ENCODE data around the gene OR2AT4. TPM values are rescaled to one million over a fixed set of nuclear protein-coding genes. Genes with fewer than 3 reads are reported as not detected.
"Not testable (repeated sequence)": the region's sequence is repeated elsewhere in the genome, so short reads cannot be mapped to it uniquely, and the experiment has no call there.

Gene OR2AT4
- total RNA-seq, 1 donor from 2014 or later = not detected

DNA sequence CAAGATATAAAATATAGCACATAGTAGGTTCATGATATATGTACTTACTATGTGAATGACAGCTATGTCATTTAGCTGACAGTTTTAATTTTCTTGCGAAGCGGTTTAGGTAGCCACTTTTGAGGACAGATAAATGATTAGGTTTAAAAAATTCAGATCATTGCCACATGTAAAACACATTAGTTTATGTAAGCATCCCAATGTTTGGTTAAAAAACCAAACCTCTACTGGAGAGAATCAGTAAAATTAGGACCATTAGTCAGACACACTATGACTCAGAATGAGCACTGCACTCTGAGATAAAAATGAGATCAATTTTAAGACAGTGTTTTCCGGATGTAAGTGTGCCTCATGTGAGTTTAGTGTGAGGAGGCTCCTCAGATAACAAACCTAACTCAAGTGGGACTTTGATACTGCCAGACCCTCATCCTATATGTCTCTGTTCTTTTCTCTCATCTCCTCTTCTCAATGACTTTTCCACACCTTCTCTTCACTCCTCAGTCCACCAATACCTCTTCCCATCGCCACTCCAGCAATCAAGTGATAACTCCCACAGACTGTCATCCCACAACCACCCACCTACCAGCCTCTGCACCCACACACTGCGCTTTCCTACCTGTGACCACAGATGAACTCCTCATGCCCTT, 6.8 kb upstream of the OR2AT4 start:
- no peak for DNase-seq (ENCODE audit: low spot score)
- TF ChIP-seq, protein P1, sequence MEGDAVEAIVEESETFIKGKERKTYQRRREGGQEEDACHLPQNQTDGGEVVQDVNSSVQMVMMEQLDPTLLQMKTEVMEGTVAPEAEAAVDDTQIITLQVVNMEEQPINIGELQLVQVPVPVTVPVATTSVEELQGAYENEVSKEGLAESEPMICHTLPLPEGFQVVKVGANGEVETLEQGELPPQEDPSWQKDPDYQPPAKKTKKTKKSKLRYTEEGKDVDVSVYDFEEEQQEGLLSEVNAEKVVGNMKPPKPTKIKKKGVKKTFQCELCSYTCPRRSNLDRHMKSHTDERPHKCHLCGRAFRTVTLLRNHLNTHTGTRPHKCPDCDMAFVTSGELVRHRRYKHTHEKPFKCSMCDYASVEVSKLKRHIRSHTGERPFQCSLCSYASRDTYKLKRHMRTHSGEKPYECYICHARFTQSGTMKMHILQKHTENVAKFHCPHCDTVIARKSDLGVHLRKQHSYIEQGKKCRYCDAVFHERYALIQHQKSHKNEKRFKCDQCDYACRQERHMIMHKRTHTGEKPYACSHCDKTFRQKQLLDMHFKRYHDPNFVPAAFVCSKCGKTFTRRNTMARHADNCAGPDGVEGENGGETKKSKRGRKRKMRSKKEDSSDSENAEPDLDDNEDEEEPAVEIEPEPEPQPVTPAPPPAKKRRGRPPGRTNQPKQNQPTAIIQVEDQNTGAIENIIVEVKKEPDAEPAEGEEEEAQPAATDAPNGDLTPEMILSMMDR (IDR thresholded peaks at IDR 0.05) = no peak
- Mint-ChIP-seq H3K4me3 (ENCODE audit: unreplicated experiment) (no peak overlapping the region), H3K27me3 (ENCODE audit: low read depth) (peaks cover 2% of the 10 kb centered on the region), H3K36me3 (ENCODE audit: low read depth) (no peaks in the 10 kb centered on the region), H3K4me1 (ENCODE audit: low read depth) (peaks cover 34% of the 10 kb centered on the region), H3K9me3 (ENCODE audit: low read depth) (peaks cover 6% of the 10 kb centered on the region), H3K27ac (ENCODE audit: unreplicated experiment) (peak overlapping the region; percentile 75)

DNA sequence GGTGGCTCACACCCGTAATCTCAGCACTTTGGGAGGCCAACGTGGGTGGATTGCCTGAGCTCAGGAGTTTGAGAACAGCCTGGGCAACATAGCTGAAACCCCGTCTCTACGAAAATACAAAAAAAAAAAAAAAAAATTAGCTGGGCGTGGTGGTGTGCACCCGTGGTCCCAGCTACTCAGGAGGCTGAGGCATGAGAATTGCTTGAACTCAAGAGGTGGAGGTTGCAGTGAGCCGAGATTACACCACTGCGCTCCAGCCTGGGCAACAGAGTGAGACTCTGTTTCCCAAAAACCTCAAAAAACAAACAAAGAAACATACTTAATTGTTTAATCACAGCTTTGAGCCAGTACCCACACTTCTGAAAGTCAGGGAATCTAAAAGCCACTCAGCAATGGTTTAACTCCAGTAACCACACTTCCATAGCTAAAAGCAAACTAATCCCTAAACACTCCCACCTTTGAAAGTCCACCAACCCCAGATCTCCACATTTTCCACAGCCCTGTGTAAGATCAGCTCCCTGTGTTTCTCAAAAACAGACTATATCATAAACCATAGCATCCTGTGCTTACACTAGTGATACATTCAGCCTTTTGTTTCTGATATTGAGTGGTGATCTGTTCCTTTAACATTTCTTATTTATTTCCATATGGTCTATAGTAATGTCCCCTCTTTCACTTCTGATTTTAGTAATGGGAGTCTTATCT, 4.9 kb upstream of the OR2AT4 start:
- Mint-ChIP-seq H3K4me3 (ENCODE audit: unreplicated experiment) (no peak overlapping the region), H3K27me3 (ENCODE audit: low read depth) (peaks cover 3% of the 10 kb centered on the region), H3K36me3 (ENCODE audit: low read depth) (no peaks in the 10 kb centered on the region), H3K4me1 (ENCODE audit: low read depth) (peaks cover 28% of the 10 kb centered on the region), H3K9me3 (ENCODE audit: low read depth) (peaks cover 6% of the 10 kb centered on the region), H3K27ac (ENCODE audit: unreplicated experiment) (no peak overlapping the region)
- DNase-seq (ENCODE audit: low spot score) = no peak
- TF ChIP-seq, protein P1 (IDR thresholded peaks at IDR 0.05) = no peak

DNA sequence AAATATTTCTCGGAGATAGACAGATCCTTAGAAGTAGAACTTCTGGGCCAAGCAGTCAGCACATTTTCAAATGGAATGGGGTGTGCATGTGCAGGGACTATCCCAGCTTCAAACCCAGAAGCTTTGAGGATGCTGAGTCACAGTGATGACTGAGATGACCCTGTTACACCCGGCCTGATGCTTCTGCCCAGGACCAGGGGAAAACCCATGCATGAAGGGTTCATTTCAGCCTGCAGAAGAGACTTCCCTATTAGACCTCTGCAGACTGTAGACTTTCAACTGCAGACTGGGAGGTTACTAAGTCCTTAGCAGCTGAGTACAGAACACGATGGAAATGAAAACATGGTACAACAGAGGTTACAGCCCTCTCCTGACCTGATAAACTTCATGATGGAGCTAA, 3.6 kb upstream of the OR2AT4 start:
- H3K27me3 Mint-ChIP-seq (ENCODE audit: low read depth) = peaks cover 3% of the 10 kb centered on the region
- TF ChIP-seq, protein P1 (IDR thresholded peaks at IDR 0.05) = no peak
- H3K36me3 Mint-ChIP-seq (ENCODE audit: low read depth) = no peaks in the 10 kb centered on the region
- peaks cover 17% of the 10 kb centered on the region for H3K4me1 Mint-ChIP-seq (ENCODE audit: low read depth)
- DNase-seq (ENCODE audit: low spot score) = no peak
- H3K9me3 Mint-ChIP-seq (ENCODE audit: low read depth) = peaks cover 6% of the 10 kb centered on the region
- no peak overlapping the region for H3K4me3 Mint-ChIP-seq (ENCODE audit: unreplicated experiment)
- no peak overlapping the region for H3K27ac Mint-ChIP-seq (ENCODE audit: unreplicated experiment)

DNA sequence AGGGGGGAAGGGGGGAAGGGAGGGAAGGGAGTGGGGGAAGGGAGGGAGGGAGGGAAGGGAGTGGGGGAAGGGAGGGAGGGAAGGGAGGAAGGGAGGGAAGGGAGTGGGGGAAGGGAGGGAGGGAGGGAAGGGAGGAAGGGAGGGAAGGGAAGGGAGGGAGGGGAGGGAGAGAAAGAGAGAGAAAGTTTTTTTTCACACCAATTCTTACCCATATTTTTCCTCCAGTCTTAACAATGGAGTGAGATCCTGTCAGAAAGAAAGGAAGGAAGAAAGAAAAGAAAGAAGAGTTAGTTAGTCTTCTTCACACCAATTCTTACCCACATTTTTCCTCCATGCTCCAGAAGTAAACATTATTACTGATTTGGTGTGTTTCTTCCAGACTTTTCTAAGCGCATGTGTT, 3.0 kb upstream of the OR2AT4 start:
- peaks cover 20% of the 10 kb centered on the region for H3K4me1 Mint-ChIP-seq (ENCODE audit: low read depth)
- DNase-seq (ENCODE audit: low spot score) = no peak

DNA sequence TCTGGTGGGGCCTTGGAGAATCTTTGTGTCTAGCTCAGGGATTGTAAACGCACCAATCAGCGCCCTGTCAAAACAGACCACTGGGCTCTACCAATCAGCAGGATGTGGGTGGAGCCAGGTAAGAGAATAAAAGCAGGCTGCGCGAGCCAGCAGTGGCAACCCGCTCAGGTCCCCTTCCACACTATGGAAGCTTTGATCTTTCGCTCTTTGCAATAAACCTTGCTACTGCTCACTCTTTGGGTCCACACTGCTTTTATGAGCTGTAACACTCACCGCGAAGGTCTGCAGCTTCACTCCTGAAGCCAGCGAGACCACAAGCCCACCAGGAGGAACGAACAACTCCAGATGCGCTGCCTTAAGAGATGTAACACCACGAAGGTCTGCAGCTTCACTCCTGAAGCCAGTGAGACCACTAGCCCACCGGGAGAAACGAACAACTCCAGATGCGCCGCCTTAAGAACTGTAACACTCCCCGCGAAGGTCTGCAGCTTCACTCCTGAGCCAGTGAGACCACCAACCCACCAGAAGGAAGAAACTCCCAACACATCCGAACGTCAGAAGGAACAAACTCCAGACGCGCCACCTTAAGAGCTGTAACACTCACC, 2.3 kb upstream of the OR2AT4 start:
- not testable (repeated sequence) for H3K36me3 Mint-ChIP-seq (ENCODE audit: low read depth); H3K4me3 Mint-ChIP-seq (ENCODE audit: unreplicated experiment); H3K27me3 Mint-ChIP-seq (ENCODE audit: low read depth); H3K9me3 Mint-ChIP-seq (ENCODE audit: low read depth); DNase-seq (ENCODE audit: low spot score); H3K27ac Mint-ChIP-seq (ENCODE audit: unreplicated experiment)
- H3K4me1 Mint-ChIP-seq (ENCODE audit: low read depth) = peaks cover 17% of the 10 kb centered on the region

More for the DNA sequence above, 3.0 kb upstream of the OR2AT4 start:
- Mint-ChIP-seq H3K36me3 (ENCODE audit: low read depth) (no peaks in the 10 kb centered on the region), H3K9me3 (ENCODE audit: low read depth) (peaks cover 6% of the 10 kb centered on the region), H3K27ac (ENCODE audit: unreplicated experiment) (no peak overlapping the region), H3K4me3 (ENCODE audit: unreplicated experiment) (no peak overlapping the region), H3K27me3 (ENCODE audit: low read depth) (peaks cover 3% of the 10 kb centered on the region)
- TF ChIP-seq, protein P1 (IDR thresholded peaks at IDR 0.05) = no peak

DNA sequence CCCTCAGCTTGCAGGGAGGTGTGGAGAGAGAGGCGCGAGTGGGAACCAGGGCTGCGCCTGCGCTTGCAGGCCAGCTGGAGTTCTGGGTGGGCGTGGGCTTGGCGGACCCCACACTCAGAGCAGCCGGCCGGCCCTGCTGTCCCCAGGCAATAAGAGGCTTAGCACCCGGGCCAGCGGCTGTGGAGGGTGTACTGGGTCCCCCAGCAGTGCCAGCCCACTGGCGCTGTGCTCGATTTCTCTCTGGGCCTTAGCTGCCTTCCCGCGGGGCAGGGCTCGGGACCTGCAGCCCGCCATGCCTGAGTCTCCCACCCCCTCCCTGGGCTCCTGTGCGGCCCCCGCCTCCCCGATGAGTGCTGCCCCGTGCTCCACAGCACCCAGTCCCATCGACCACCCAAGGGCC, 1.5 kb upstream of the OR2AT4 start:
- not testable (repeated sequence) for H3K9me3 Mint-ChIP-seq (ENCODE audit: low read depth)

More for the DNA sequence above, 1.5 kb upstream of the OR2AT4 start:
- not testable (repeated sequence) for H3K27me3 Mint-ChIP-seq (ENCODE audit: low read depth); H3K4me3 Mint-ChIP-seq (ENCODE audit: unreplicated experiment); H3K4me1 Mint-ChIP-seq (ENCODE audit: low read depth); DNase-seq (ENCODE audit: low spot score); H3K27ac Mint-ChIP-seq (ENCODE audit: unreplicated experiment); H3K36me3 Mint-ChIP-seq (ENCODE audit: low read depth)

Measured in chondrocyte (in vitro differentiated cells).